ENCODE results near the gene SYT1. TPM values are rescaled to one million over a fixed set of nuclear protein-coding genes. Genes with fewer than 3 reads are reported as not detected.

Gene SYT1
- total and polyA plus RNA-seq, 2 of the 8 experiments (the other 6 are each of a cell fraction or from before 2014, with no cell fraction given), result 11.0 to 34.6 TPM

GRCh38 chr12:79407671-79408622 is 543.4 kb downstream of the SYT1 start (continued):
- TF ChIP-seq CTBP2 (IDR thresholded peaks at IDR 0.05; ENCODE audit: borderline replicate concordance, insufficient read depth, insufficient read length, low read length) (no peak), POU5F1 (IDR thresholded peaks at IDR 0.05; ENCODE audit: low read depth, low read length) (0 out of 2 replicates have a peak, but pooled peaks have one; percentile 4), NANOG (IDR thresholded peaks at IDR 0.05; ENCODE audit: insufficient read depth, low read depth, low read length, poor library complexity, severe bottlenecking) (no peak), RXRA (IDR thresholded peaks at IDR 0.05; ENCODE audit: insufficient read depth, low read depth, low read length) (no peak)

Measured in H1 (cell line).